Measurements from ENCODE around the gene HDAC11. TPM values are rescaled to one million over a fixed set of nuclear protein-coding genes. Genes with fewer than 3 reads are reported as not detected.

The HDAC11 gene
- total and polyA plus RNA-seq, 5 donors from 2014 or later = 2.1 to 8.8 (median 3.3) TPM

- no peaks in the 10 kb centered on the region for H3K27me3 ChIP-seq (ENCODE audit: control insufficient read depth, insufficient read depth, low read length)
- no peaks in the 10 kb centered on the region for H3K4me1 ChIP-seq (ENCODE audit: control insufficient read depth, insufficient read depth, low read length, poor library complexity, severe bottlenecking)
- H3K9me3 Mint-ChIP-seq = peaks cover 0 to 6% (median 4%) of the 10 kb centered on the region in 7 donors
- no peak overlapping the region for H3K27ac ChIP-seq (ENCODE audit: insufficient read depth, low read length, poor library complexity, severe bottlenecking)
- no peaks in the 10 kb centered on the region for H3K9me3 ChIP-seq (ENCODE audit: control insufficient read depth in 2 of 2, low read length in 2 of 2)
- H3K27me3 Mint-ChIP-seq = peaks cover 12% of the 10 kb centered on the region
- DNase-seq (no peak), ATAC-seq (ENCODE audit: low read depth in 2 of 2) (no peak)
- no peaks in the 10 kb centered on the region for H3K36me3 Mint-ChIP-seq
- no peak overlapping the region for H3K4me3 ChIP-seq (ENCODE audit: low read depth, low read length)
- H3K27ac Mint-ChIP-seq = no peak overlapping the region
- no peak overlapping the region for H3K4me3 Mint-ChIP-seq
- H3K4me1 Mint-ChIP-seq = peaks cover 0 to 7% (median 2%) of the 10 kb centered on the region in 4 donors
- no peaks in the 10 kb centered on the region for H3K36me3 ChIP-seq (ENCODE audit: control insufficient read depth, insufficient read depth, low read length)
These were observed 57.3 kb downstream of the HDAC11 start for GRCh38 chr3:13537244-13537908.

GRCh38 chr3:13537909-13538296, 57.8 kb downstream of the HDAC11 start:
- Mint-ChIP-seq H3K36me3 (no peaks in the 10 kb centered on the region), H3K27ac (no peak overlapping the region), H3K27me3 (peaks cover 17% of the 10 kb centered on the region), H3K4me1 (peaks cover 0 to 7% (median 2%) of the 10 kb centered on the region in 4 donors), H3K9me3 (peaks cover 0 to 6% (median 4%) of the 10 kb centered on the region in 7 donors), H3K4me3 (no peak overlapping the region)
- no peaks in the 10 kb centered on the region for H3K36me3 ChIP-seq (ENCODE audit: control insufficient read depth, insufficient read depth, low read length)
- H3K9me3 ChIP-seq (ENCODE audit: control insufficient read depth in 2 of 2, low read length in 2 of 2) = no peaks in the 10 kb centered on the region
- H3K4me1 ChIP-seq (ENCODE audit: control insufficient read depth, insufficient read depth, low read length, poor library complexity, severe bottlenecking) = no peaks in the 10 kb centered on the region
- H3K4me3 ChIP-seq (ENCODE audit: low read depth, low read length) = no peak overlapping the region
- ATAC-seq (ENCODE audit: low read depth in 2 of 2) (no peak), DNase-seq (no peak)
- H3K27me3 ChIP-seq (ENCODE audit: control insufficient read depth, insufficient read depth, low read length) = no peaks in the 10 kb centered on the region
- H3K27ac ChIP-seq (ENCODE audit: insufficient read depth, low read length, poor library complexity, severe bottlenecking) = no peak overlapping the region

GRCh38 chr3:13538520-13539291, 58.6 kb downstream of the HDAC11 start:
- Histone ChIP-seq H3K27me3 (ENCODE audit: control insufficient read depth, insufficient read depth, low read length) (no peaks in the 10 kb centered on the region), H3K9me3 (ENCODE audit: control insufficient read depth in 2 of 2, low read length in 2 of 2) (no peaks in the 10 kb centered on the region), H3K27ac (ENCODE audit: insufficient read depth, low read length, poor library complexity, severe bottlenecking) (no peak overlapping the region), H3K4me3 (ENCODE audit: low read depth, low read length) (no peak overlapping the region), H3K4me1 (ENCODE audit: control insufficient read depth, insufficient read depth, low read length, poor library complexity, severe bottlenecking) (no peaks in the 10 kb centered on the region), H3K36me3 (ENCODE audit: control insufficient read depth, insufficient read depth, low read length) (no peaks in the 10 kb centered on the region)
- Mint-ChIP-seq H3K36me3 (no peaks in the 10 kb centered on the region), H3K27ac (no peak overlapping the region), H3K27me3 (peaks cover 17% of the 10 kb centered on the region), H3K4me3 (no peak overlapping the region), H3K4me1 (peaks cover 0 to 7% (median 2%) of the 10 kb centered on the region in 4 donors), H3K9me3 (peaks cover 0 to 7% (median 4%) of the 10 kb centered on the region in 7 donors)
- DNase-seq (no peak), ATAC-seq (ENCODE audit: low read depth in 2 of 2) (no peak)

GRCh38 chr3:13539292-13539638, 59.2 kb downstream of the HDAC11 start:
- DNase-seq (no peak), ATAC-seq (ENCODE audit: low read depth in 2 of 2) (no peak)
- Mint-ChIP-seq H3K4me3 (no peak overlapping the region), H3K27ac (no peak overlapping the region), H3K4me1 (peaks cover 0 to 8% (median 3%) of the 10 kb centered on the region in 4 donors), H3K9me3 (peaks cover 0 to 8% (median 4%) of the 10 kb centered on the region in 7 donors), H3K36me3 (no peaks in the 10 kb centered on the region), H3K27me3 (peaks cover 17% of the 10 kb centered on the region)
- H3K4me3 ChIP-seq (ENCODE audit: low read depth, low read length) = no peak overlapping the region
- H3K27ac ChIP-seq (ENCODE audit: insufficient read depth, low read length, poor library complexity, severe bottlenecking) = no peak overlapping the region
- no peaks in the 10 kb centered on the region for H3K9me3 ChIP-seq (ENCODE audit: control insufficient read depth in 2 of 2, low read length in 2 of 2)
- H3K36me3 ChIP-seq (ENCODE audit: control insufficient read depth, insufficient read depth, low read length) = no peaks in the 10 kb centered on the region
- no peaks in the 10 kb centered on the region for H3K4me1 ChIP-seq (ENCODE audit: control insufficient read depth, insufficient read depth, low read length, poor library complexity, severe bottlenecking)
- no peaks in the 10 kb centered on the region for H3K27me3 ChIP-seq (ENCODE audit: control insufficient read depth, insufficient read depth, low read length)

GRCh38 chr3:13539671-13540070, 59.6 kb downstream of the HDAC11 start:
- Mint-ChIP-seq H3K9me3 (peaks cover 0 to 8% (median 4%) of the 10 kb centered on the region in 7 donors), H3K27ac (no peak overlapping the region), H3K27me3 (peaks cover 17% of the 10 kb centered on the region), H3K4me3 (no peak overlapping the region), H3K4me1 (peaks cover 0 to 12% (median 3%) of the 10 kb centered on the region in 4 donors), H3K36me3 (no peaks in the 10 kb centered on the region)
- Histone ChIP-seq H3K36me3 (ENCODE audit: control insufficient read depth, insufficient read depth, low read length) (no peaks in the 10 kb centered on the region), H3K27ac (ENCODE audit: insufficient read depth, low read length, poor library complexity, severe bottlenecking) (no peak overlapping the region), H3K9me3 (ENCODE audit: control insufficient read depth in 2 of 2, low read length in 2 of 2) (no peaks in the 10 kb centered on the region), H3K27me3 (ENCODE audit: control insufficient read depth, insufficient read depth, low read length) (no peaks in the 10 kb centered on the region), H3K4me1 (ENCODE audit: control insufficient read depth, insufficient read depth, low read length, poor library complexity, severe bottlenecking) (peaks cover under 1% of the 10 kb centered on the region), H3K4me3 (ENCODE audit: low read depth, low read length) (no peak overlapping the region)
- DNase-seq = no peak
- no peak for ATAC-seq (ENCODE audit: low read depth in 2 of 2)

- no peak for DNase-seq
- Mint-ChIP-seq H3K4me3 (no peak overlapping the region), H3K36me3 (peaks cover 4% of the 10 kb centered on the region), H3K27me3 (peaks cover 20% of the 10 kb centered on the region), H3K27ac (no peak overlapping the region), H3K4me1 (peaks cover 0 to 16% (median 3%) of the 10 kb centered on the region in 4 donors), H3K9me3 (peaks cover 0 to 8% (median 4%) of the 10 kb centered on the region in 7 donors)
- no peak for ATAC-seq (ENCODE audit: low read depth in 2 of 2)
- no peaks in the 10 kb centered on the region for H3K27me3 ChIP-seq (ENCODE audit: control insufficient read depth, insufficient read depth, low read length)
- peaks cover 3% of the 10 kb centered on the region for H3K4me1 ChIP-seq (ENCODE audit: control insufficient read depth, insufficient read depth, low read length, poor library complexity, severe bottlenecking)
- no peak overlapping the region for H3K27ac ChIP-seq (ENCODE audit: insufficient read depth, low read length, poor library complexity, severe bottlenecking)
- no peaks in the 10 kb centered on the region for H3K9me3 ChIP-seq (ENCODE audit: control insufficient read depth in 2 of 2, low read length in 2 of 2)
- H3K4me3 ChIP-seq (ENCODE audit: low read depth, low read length) = no peak overlapping the region
- H3K36me3 ChIP-seq (ENCODE audit: control insufficient read depth, insufficient read depth, low read length) = no peaks in the 10 kb centered on the region
These were observed 60.3 kb downstream of the HDAC11 start for GRCh38 chr3:13540297-13540995.

- Histone ChIP-seq H3K36me3 (ENCODE audit: control insufficient read depth, insufficient read depth, low read length) (no peaks in the 10 kb centered on the region), H3K4me3 (ENCODE audit: low read depth, low read length) (no peak overlapping the region), H3K9me3 (ENCODE audit: control insufficient read depth in 2 of 2, low read length in 2 of 2) (no peaks in the 10 kb centered on the region), H3K27me3 (ENCODE audit: control insufficient read depth, insufficient read depth, low read length) (no peaks in the 10 kb centered on the region), H3K4me1 (ENCODE audit: control insufficient read depth, insufficient read depth, low read length, poor library complexity, severe bottlenecking) (peaks cover 3% of the 10 kb centered on the region), H3K27ac (ENCODE audit: insufficient read depth, low read length, poor library complexity, severe bottlenecking) (no peak overlapping the region)
- no peak overlapping the region for H3K4me3 Mint-ChIP-seq
- peaks cover 4% of the 10 kb centered on the region for H3K36me3 Mint-ChIP-seq
- no peak overlapping the region for H3K27ac Mint-ChIP-seq
- ATAC-seq (ENCODE audit: low read depth in 2 of 2) (no peak), DNase-seq (no peak)
- peaks cover 26% of the 10 kb centered on the region for H3K27me3 Mint-ChIP-seq
- peaks cover 0 to 13% (median 1%) of the 10 kb centered on the region in 4 donors for H3K4me1 Mint-ChIP-seq
- H3K9me3 Mint-ChIP-seq = peaks cover 0 to 8% (median 5%) of the 10 kb centered on the region in 7 donors
These were observed 61.6 kb downstream of the HDAC11 start for GRCh38 chr3:13541691-13542090.

All from CD4-positive, CD25-positive, alpha-beta regulatory T cell (primary cell).